PC-3 (cell line): Measurements from ENCODE around the gene HECW1.

Experiments
- CTCF ChIP-seq: fragments of 300-600 bp; sonication (generic); conservative IDR thresholded peaks from 2 replicates; pipeline ENCODE4 v1.5.1; 2017; ENCODE audit warnings: antibody characterized with exemption, low read depth, mild to moderate bottlenecking, low read length
- EZH2 ChIP-seq: fragments of 300-600 bp; sonication (generic); IDR thresholded peaks from one replicate; pipeline ENCODE4 v1.6.1; 2017; ENCODE audit warnings: antibody characterized with exemption, mild to moderate bottlenecking, low read length; ENCODE audit not compliant: unreplicated experiment
- EZH2phosphoT487 ChIP-seq: fragments of 300-600 bp; sonication (generic); IDR thresholded peaks from 2 replicates; pipeline ENCODE4 v1.6.1; 2018; ENCODE audit warnings: mild to moderate bottlenecking, antibody characterized with exemption, low read length, borderline replicate concordance

- TF ChIP-seq CTCF (no peak), EZH2 (no peak), EZH2phosphoT487 (no peak)
Measured at GRCh38 chr7:43240565-43240964, 128.1 kb downstream of the HECW1 start.
